ENCODE data around the gene ZNF808.

ZNF808 gene

DNA sequence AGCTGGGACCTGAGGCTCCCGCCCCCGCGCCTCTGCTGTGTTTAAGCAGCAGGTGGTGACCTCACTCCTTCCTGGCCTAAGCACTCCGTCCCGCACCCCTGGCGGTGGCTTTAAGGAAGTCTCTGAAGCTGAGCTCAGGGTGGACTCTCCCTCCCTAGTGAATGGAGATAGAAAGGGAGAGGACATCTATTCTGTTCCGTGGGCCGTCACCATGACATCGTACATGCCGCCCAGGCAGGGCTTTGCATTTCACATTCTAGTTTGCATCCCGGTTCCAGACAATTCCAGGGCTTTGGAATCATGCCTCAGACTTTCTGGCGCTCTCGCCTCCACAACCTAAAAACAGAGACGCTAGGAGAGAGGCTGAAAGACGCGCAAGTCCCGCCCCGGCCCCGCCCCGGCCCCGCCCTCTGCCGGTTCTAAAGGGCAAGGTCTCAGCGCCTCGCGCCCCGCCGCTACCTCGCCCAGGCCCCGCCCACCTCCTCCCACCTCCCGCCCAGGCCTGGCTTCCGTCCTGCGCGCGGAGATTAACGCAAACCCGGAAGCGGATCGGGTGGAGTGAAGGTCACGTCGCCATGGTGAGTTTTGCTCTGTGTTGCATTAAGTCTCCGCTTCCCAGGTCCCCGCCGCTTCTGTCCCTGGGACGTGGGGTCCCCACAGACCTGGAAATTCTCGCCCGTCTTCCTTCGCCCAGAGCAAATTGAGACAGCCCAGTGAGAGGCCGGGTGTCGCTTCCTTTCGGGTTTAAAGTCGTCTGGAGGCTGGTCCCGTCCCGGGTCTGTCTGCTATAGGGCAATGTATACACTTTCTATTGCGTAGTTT, at the start of gene ZNF808 (continued):
- TF ChIP-seq ZNF2 (tag by site-specific recombination; IDR thresholded peaks at IDR 0.05) = no peak
- TF ChIP-seq, protein P1, sequence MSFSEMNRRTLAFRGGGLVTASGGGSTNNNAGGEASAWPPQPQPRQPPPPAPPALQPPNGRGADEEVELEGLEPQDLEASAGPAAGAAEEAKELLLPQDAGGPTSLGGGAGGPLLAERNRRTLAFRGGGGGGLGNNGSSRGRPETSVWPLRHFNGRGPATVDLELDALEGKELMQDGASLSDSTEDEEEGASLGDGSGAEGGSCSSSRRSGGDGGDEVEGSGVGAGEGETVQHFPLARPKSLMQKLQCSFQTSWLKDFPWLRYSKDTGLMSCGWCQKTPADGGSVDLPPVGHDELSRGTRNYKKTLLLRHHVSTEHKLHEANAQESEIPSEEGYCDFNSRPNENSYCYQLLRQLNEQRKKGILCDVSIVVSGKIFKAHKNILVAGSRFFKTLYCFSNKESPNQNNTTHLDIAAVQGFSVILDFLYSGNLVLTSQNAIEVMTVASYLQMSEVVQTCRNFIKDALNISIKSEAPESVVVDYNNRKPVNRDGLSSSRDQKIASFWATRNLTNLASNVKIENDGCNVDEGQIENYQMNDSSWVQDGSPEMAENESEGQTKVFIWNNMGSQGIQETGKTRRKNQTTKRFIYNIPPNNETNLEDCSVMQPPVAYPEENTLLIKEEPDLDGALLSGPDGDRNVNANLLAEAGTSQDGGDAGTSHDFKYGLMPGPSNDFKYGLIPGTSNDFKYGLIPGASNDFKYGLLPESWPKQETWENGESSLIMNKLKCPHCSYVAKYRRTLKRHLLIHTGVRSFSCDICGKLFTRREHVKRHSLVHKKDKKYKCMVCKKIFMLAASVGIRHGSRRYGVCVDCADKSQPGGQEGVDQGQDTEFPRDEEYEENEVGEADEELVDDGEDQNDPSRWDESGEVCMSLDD (tag by site-specific recombination; IDR thresholded peaks at IDR 0.05) = no peak
- no peak for TF ChIP-seq ZNF16 (tag by site-specific recombination; IDR thresholded peaks at IDR 0.05; ENCODE audit: low read depth)
- TF ChIP-seq, protein P2, sequence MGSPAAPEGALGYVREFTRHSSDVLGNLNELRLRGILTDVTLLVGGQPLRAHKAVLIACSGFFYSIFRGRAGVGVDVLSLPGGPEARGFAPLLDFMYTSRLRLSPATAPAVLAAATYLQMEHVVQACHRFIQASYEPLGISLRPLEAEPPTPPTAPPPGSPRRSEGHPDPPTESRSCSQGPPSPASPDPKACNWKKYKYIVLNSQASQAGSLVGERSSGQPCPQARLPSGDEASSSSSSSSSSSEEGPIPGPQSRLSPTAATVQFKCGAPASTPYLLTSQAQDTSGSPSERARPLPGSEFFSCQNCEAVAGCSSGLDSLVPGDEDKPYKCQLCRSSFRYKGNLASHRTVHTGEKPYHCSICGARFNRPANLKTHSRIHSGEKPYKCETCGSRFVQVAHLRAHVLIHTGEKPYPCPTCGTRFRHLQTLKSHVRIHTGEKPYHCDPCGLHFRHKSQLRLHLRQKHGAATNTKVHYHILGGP (tag by site-specific recombination; IDR thresholded peaks at IDR 0.05) = no peak
- TF ChIP-seq, protein P3, sequence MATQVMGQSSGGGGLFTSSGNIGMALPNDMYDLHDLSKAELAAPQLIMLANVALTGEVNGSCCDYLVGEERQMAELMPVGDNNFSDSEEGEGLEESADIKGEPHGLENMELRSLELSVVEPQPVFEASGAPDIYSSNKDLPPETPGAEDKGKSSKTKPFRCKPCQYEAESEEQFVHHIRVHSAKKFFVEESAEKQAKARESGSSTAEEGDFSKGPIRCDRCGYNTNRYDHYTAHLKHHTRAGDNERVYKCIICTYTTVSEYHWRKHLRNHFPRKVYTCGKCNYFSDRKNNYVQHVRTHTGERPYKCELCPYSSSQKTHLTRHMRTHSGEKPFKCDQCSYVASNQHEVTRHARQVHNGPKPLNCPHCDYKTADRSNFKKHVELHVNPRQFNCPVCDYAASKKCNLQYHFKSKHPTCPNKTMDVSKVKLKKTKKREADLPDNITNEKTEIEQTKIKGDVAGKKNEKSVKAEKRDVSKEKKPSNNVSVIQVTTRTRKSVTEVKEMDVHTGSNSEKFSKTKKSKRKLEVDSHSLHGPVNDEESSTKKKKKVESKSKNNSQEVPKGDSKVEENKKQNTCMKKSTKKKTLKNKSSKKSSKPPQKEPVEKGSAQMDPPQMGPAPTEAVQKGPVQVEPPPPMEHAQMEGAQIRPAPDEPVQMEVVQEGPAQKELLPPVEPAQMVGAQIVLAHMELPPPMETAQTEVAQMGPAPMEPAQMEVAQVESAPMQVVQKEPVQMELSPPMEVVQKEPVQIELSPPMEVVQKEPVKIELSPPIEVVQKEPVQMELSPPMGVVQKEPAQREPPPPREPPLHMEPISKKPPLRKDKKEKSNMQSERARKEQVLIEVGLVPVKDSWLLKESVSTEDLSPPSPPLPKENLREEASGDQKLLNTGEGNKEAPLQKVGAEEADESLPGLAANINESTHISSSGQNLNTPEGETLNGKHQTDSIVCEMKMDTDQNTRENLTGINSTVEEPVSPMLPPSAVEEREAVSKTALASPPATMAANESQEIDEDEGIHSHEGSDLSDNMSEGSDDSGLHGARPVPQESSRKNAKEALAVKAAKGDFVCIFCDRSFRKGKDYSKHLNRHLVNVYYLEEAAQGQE (tag by site-specific recombination; IDR thresholded peaks at IDR 0.05) = no peak; the same call in 1 of the 2 replicates
- no peak for TF ChIP-seq KLF7 (tag by site-specific recombination; IDR thresholded peaks at IDR 0.05; ENCODE audit: borderline replicate concordance)
- TF ChIP-seq ZNF677 (tag by site-specific recombination; IDR thresholded peaks at IDR 0.05) = no peak
- no peak for TF ChIP-seq ZSCAN30 (tag by site-specific recombination; IDR thresholded peaks at IDR 0.05)
- no peak for TF ChIP-seq GFI1B (tag by site-specific recombination; IDR thresholded peaks at IDR 0.05)
- TF ChIP-seq ZFP41 (tag by site-specific recombination; IDR thresholded peaks at IDR 0.05; ENCODE audit: borderline replicate concordance) = no peak
- TF ChIP-seq, protein P4, sequence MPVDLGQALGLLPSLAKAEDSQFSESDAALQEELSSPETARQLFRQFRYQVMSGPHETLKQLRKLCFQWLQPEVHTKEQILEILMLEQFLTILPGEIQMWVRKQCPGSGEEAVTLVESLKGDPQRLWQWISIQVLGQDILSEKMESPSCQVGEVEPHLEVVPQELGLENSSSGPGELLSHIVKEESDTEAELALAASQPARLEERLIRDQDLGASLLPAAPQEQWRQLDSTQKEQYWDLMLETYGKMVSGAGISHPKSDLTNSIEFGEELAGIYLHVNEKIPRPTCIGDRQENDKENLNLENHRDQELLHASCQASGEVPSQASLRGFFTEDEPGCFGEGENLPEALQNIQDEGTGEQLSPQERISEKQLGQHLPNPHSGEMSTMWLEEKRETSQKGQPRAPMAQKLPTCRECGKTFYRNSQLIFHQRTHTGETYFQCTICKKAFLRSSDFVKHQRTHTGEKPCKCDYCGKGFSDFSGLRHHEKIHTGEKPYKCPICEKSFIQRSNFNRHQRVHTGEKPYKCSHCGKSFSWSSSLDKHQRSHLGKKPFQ (tag by site-specific recombination; IDR thresholded peaks at IDR 0.05) = no peak
- TF ChIP-seq, protein P5, sequence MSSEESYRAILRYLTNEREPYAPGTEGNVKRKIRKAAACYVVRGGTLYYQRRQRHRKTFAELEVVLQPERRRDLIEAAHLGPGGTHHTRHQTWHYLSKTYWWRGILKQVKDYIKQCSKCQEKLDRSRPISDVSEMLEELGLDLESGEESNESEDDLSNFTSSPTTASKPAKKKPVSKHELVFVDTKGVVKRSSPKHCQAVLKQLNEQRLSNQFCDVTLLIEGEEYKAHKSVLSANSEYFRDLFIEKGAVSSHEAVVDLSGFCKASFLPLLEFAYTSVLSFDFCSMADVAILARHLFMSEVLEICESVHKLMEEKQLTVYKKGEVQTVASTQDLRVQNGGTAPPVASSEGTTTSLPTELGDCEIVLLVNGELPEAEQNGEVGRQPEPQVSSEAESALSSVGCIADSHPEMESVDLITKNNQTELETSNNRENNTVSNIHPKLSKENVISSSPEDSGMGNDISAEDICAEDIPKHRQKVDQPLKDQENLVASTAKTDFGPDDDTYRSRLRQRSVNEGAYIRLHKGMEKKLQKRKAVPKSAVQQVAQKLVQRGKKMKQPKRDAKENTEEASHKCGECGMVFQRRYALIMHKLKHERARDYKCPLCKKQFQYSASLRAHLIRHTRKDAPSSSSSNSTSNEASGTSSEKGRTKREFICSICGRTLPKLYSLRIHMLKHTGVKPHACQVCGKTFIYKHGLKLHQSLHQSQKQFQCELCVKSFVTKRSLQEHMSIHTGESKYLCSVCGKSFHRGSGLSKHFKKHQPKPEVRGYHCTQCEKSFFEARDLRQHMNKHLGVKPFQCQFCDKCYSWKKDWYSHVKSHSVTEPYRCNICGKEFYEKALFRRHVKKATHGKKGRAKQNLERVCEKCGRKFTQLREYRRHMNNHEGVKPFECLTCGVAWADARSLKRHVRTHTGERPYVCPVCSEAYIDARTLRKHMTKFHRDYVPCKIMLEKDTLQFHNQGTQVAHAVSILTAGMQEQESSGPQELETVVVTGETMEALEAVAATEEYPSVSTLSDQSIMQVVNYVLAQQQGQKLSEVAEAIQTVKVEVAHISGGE (tag by site-specific recombination; conservative IDR thresholded peaks at IDR 0.05; ENCODE audit: low read depth) = peak; percentile 58; the same call in 1 of the 2 replicates
- TF ChIP-seq, protein P6, sequence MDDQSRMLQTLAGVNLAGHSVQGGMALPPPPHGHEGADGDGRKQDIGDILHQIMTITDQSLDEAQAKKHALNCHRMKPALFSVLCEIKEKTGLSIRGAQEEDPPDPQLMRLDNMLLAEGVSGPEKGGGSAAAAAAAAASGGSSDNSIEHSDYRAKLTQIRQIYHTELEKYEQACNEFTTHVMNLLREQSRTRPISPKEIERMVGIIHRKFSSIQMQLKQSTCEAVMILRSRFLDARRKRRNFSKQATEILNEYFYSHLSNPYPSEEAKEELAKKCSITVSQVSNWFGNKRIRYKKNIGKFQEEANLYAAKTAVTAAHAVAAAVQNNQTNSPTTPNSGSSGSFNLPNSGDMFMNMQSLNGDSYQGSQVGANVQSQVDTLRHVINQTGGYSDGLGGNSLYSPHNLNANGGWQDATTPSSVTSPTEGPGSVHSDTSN (CRISPR knock-in tag; IDR thresholded peaks at IDR 0.05) = no peak
- no peak for TF ChIP-seq ZNF155 (tag by site-specific recombination; IDR thresholded peaks at IDR 0.05)
- TF ChIP-seq, protein P7, sequence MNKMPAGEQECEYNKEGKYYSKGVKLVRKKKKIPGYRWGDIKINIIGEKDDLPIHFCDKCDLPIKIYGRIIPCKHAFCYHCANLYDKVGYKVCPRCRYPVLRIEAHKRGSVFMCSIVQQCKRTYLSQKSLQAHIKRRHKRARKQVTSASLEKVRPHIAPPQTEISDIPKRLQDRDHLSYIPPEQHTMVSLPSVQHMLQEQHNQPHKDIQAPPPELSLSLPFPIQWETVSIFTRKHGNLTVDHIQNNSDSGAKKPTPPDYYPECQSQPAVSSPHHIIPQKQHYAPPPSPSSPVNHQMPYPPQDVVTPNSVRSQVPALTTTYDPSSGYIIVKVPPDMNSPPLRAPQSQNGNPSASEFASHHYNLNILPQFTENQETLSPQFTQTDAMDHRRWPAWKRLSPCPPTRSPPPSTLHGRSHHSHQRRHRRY (tag by site-specific recombination; IDR thresholded peaks at IDR 0.05) = no peak
- TF ChIP-seq ZNF473 (tag by site-specific recombination; IDR thresholded peaks at IDR 0.05) = no peak
- no peak for TF ChIP-seq ZNF785 (tag by site-specific recombination; IDR thresholded peaks at IDR 0.05)
- no peak for TF ChIP-seq ZNF341 (tag by site-specific recombination; IDR thresholded peaks at IDR 0.05; ENCODE audit: low read depth)
- TF ChIP-seq ZNF610 (tag by site-specific recombination; IDR thresholded peaks at IDR 0.05; ENCODE audit: borderline replicate concordance) = no peak
- TF ChIP-seq ZBTB48 (tag by site-specific recombination; IDR thresholded peaks at IDR 0.05) = no peak
- TF ChIP-seq EGR2 (tag by site-specific recombination; IDR thresholded peaks at IDR 0.05; ENCODE audit: low read depth) = 0 out of 2 replicates have a peak, but pooled peaks have one; percentile 25
- TF ChIP-seq ZNF654 (tag by site-specific recombination; IDR thresholded peaks at IDR 0.05; ENCODE audit: low read depth) = no peak
- TF ChIP-seq SALL2 (tag by site-specific recombination; IDR thresholded peaks at IDR 0.05; ENCODE audit: borderline replicate concordance) = no peak

All from HEK293 (cell line).